Ishikawa (cell line): ENCODE results near the gene KCTD13.

Experiments
- CEBPB ChIP-seq: IDR thresholded peaks from 2 replicates; pipeline ENCODE4 v1.6.1; 2012
- CREB1 ChIP-seq: IDR thresholded peaks from 2 replicates; pipeline ENCODE4 v1.6.1; 2012; ENCODE audit warnings: low read depth
- EGR1 ChIP-seq: IDR thresholded peaks from 2 replicates; pipeline ENCODE4 v1.6.1; 2012
- EP300 ChIP-seq: IDR thresholded peaks from 2 replicates; pipeline ENCODE4 v1.6.1; 2012; ENCODE audit warnings: borderline replicate concordance
- FOXM1 ChIP-seq: IDR thresholded peaks from 2 replicates; pipeline ENCODE4 v1.6.1; 2012; ENCODE audit warnings: low read depth, borderline replicate concordance
- NFIC ChIP-seq: IDR thresholded peaks from 2 replicates; pipeline ENCODE4 v1.6.1; 2012
- RAD21 ChIP-seq: IDR thresholded peaks from 2 replicates; pipeline ENCODE4 v1.6.1; 2012; ENCODE audit warnings: low read depth
- TAF1 ChIP-seq: IDR thresholded peaks from 2 replicates; pipeline ENCODE4 v1.6.1; 2012; ENCODE audit warnings: low read depth, mild to moderate bottlenecking
- TCF12 ChIP-seq: IDR thresholded peaks from 2 replicates; pipeline ENCODE4 v1.6.1; 2012; ENCODE audit warnings: low read depth
- TEAD4 ChIP-seq: IDR thresholded peaks from 2 replicates; pipeline ENCODE4 v1.6.1; 2012
- YY1 ChIP-seq: IDR thresholded peaks from 2 replicates; pipeline ENCODE4 v1.6.1; 2012; ENCODE audit warnings: low read depth
- ZBTB7A ChIP-seq: IDR thresholded peaks from 2 replicates; pipeline ENCODE4 v1.6.1; 2012; ENCODE audit warnings: low read depth
- TF ChIP-seq, protein P1 (sequence below): IDR thresholded peaks from 2 replicates; pipeline ENCODE4 v1.6.1; 2012
- TF ChIP-seq, protein P2 (sequence below): IDR thresholded peaks from 2 replicates; pipeline ENCODE4 v1.6.1; 2012; ENCODE audit warnings: low read depth, mild to moderate bottlenecking
- TF ChIP-seq, protein P3 (sequence below): IDR thresholded peaks from 2 replicates; pipeline ENCODE4 v1.6.1; 2012

The KCTD13 gene

DNA sequence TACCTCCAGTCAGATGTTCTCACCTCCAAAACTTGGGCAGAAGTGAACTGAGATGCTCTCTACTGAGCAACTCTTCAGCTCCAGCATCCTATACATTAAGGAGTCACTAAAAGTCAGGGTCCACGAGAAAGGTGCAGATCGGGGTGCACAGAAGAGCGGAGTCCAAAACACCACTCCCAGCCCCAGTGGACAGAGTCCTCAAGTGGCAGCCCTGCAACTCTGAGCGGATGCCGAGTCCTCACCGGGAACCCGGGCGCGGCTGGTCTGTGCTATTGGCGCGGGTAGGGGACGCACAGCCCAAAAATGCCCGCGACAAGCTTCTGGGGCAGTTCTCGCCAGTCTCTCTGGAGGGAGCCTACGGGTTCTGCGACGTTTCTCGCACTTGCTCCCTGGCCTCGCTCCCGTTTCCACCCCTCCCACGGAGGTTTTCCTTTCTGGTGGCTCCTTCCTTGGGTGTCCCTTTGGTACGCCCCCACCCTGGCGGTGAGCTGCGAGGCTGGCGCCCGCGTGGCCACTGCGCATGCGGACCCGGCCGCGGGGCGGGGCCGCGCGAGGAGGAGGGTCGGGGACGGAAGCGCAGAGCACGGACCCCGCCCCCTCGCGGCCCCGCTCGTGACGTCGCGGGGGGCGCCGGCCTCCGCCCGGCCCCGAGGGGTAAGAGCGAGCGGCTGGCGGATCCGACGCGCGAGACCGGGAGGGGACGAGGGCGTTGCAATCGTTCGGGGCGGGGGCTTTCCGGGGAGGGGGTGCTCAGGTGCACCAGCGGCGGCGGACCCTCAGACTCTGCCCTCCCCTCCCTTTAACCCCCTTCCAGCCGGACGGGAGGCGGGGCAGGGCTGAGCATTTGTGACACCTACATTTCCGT lies 35.7 kb upstream of the KCTD13 start, which contains the start of gene TMEM219:
TMEM219 (plus strand) TSS at position 601 of the 865 bp plus-strand sequence. CDS start 1,065 bp downstream, outside the sequence.
- TF ChIP-seq FOXM1 (no peak), ZBTB7A (peak; percentile 88), TAF1 (peak; percentile 51), YY1 (peak; percentile 43), NFIC (no peak), CREB1 (peak; percentile 40; the same call in 1 of the 2 replicates), TEAD4 (no peak), EP300 (0 out of 2 replicates have a peak, but pooled peaks have one; percentile 14), EGR1 (peak; percentile 56)
- TF ChIP-seq, protein P1, sequence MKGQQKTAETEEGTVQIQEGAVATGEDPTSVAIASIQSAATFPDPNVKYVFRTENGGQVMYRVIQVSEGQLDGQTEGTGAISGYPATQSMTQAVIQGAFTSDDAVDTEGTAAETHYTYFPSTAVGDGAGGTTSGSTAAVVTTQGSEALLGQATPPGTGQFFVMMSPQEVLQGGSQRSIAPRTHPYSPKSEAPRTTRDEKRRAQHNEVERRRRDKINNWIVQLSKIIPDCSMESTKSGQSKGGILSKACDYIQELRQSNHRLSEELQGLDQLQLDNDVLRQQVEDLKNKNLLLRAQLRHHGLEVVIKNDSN, result no peak
- TF ChIP-seq, protein P2, sequence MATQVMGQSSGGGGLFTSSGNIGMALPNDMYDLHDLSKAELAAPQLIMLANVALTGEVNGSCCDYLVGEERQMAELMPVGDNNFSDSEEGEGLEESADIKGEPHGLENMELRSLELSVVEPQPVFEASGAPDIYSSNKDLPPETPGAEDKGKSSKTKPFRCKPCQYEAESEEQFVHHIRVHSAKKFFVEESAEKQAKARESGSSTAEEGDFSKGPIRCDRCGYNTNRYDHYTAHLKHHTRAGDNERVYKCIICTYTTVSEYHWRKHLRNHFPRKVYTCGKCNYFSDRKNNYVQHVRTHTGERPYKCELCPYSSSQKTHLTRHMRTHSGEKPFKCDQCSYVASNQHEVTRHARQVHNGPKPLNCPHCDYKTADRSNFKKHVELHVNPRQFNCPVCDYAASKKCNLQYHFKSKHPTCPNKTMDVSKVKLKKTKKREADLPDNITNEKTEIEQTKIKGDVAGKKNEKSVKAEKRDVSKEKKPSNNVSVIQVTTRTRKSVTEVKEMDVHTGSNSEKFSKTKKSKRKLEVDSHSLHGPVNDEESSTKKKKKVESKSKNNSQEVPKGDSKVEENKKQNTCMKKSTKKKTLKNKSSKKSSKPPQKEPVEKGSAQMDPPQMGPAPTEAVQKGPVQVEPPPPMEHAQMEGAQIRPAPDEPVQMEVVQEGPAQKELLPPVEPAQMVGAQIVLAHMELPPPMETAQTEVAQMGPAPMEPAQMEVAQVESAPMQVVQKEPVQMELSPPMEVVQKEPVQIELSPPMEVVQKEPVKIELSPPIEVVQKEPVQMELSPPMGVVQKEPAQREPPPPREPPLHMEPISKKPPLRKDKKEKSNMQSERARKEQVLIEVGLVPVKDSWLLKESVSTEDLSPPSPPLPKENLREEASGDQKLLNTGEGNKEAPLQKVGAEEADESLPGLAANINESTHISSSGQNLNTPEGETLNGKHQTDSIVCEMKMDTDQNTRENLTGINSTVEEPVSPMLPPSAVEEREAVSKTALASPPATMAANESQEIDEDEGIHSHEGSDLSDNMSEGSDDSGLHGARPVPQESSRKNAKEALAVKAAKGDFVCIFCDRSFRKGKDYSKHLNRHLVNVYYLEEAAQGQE, result no peak
- TF ChIP-seq, protein P3, sequence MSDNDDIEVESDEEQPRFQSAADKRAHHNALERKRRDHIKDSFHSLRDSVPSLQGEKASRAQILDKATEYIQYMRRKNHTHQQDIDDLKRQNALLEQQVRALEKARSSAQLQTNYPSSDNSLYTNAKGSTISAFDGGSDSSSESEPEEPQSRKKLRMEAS, result peak; percentile 76

DNA sequence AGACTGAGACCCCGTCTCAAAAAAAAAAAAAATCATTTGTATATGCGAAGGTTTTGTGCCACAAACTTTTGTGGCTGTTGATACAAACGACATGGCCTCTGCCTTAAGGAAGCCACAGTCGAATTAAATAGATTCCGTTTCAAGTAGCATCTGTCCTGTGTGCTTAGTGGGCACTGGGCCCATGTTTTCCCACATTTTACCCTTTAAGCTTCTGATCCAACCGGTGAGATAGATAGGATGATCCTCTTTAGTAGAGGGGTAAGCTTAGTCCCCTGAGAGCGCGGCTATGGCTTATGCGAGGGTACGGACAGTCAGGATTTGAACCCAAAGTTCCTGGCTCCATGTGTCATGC lies 35.1 kb upstream of the KCTD13 start:
- TF ChIP-seq RAD21, result no peak
- TF ChIP-seq, protein P3, result no peak
- TF ChIP-seq, protein P2, result no peak
- TF ChIP-seq CREB1, result no peak
- TF ChIP-seq, protein P1, result no peak
- no peak for TF ChIP-seq ZBTB7A
- TF ChIP-seq EP300, result no peak
- no peak for TF ChIP-seq TAF1
- TF ChIP-seq CEBPB, result no peak
- TF ChIP-seq YY1, result no peak
- no peak for TF ChIP-seq TEAD4
- no peak for TF ChIP-seq EGR1
- no peak for TF ChIP-seq FOXM1
- TF ChIP-seq TCF12, result no peak
- TF ChIP-seq NFIC, result no peak

DNA sequence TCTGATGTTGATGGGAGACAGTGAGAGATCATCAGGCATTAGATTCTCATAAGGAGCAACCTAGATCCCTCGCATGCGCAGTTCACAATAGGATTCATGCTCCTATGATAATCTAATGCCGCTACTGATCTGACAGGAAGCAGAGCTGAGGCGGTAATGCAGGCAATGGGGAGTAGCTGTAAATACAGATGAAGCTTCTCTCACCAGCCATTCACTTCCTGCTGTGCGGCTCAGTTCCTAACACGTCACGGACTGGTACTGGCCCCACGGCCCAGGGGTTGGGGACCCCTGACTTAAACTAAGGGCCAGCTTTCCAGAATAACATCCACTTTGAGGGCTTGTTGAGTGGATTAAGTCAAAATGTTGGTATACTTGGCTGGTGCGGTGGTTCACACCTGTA lies 33.3 kb upstream of the KCTD13 start:
- TF ChIP-seq YY1 (no peak), EGR1 (no peak), CREB1 (no peak), TEAD4 (no peak), TCF12 (no peak), RAD21 (no peak), EP300 (no peak), FOXM1 (no peak), NFIC (no peak), CEBPB (no peak), TAF1 (no peak), ZBTB7A (no peak)
- TF ChIP-seq, protein P2, result no peak
- TF ChIP-seq, protein P3, result no peak
- TF ChIP-seq, protein P1, result no peak
